GM12891 (cell line): ENCODE measurements around the gene RNF7.

Source experiments
- DNase-seq: peaks from one replicate; pipeline ENCODE4 v3.0.0; 2011; ENCODE audit warnings: low spot score; ENCODE audit not compliant: insufficient read length
- FAIRE-seq: peaks from 2 replicates; lab custom pipeline; 2011; peaks lifted over from hg19 to GRCh38; lab: Jason Lieb, UNC
- PAX5 ChIP-seq: IDR thresholded peaks from 2 replicates; pipeline ENCODE4 v1.6.1; 2011; ENCODE audit warnings: low read length, moderate library complexity, mild to moderate bottlenecking; ENCODE audit not compliant: insufficient read depth, severe bottlenecking
- POLR2A ChIP-seq: IDR thresholded peaks from 2 replicates; pipeline ENCODE4 v1.6.1; 2011; ENCODE audit warnings: low read depth, low read length, control low read depth
- POLR2AphosphoS5 ChIP-seq: IDR thresholded peaks from 2 replicates; pipeline ENCODE4 v1.6.1; 2011; ENCODE audit warnings: low read depth, low read length, control low read depth
- POU2F2 ChIP-seq: IDR thresholded peaks from 2 replicates; pipeline ENCODE4 v1.6.1; 2011; ENCODE audit warnings: low read depth, mild to moderate bottlenecking, control low read depth, low read length, moderate library complexity
- SPI1 ChIP-seq: IDR thresholded peaks from 2 replicates; pipeline ENCODE4 v1.6.1; 2011; ENCODE audit warnings: low read depth, low read length, control low read depth
- TAF1 ChIP-seq: IDR thresholded peaks from 2 replicates; pipeline ENCODE4 v1.6.1; 2011; ENCODE audit warnings: low read depth, low read length, control low read depth

RNF7 gene

GRCh38 chr3:141728355-141728892, 9.7 kb upstream of the RNF7 start:
- TF ChIP-seq POLR2A: no peak
- TF ChIP-seq POLR2AphosphoS5: no peak
- TF ChIP-seq TAF1: no peak
- TF ChIP-seq PAX5: no peak
- TF ChIP-seq SPI1: no peak
- TF ChIP-seq POU2F2: no peak
- no peak for FAIRE-seq
- no peak for DNase-seq

- DNase-seq: no peak
- FAIRE-seq: no peak
- TF ChIP-seq POLR2AphosphoS5 (no peak), POLR2A (no peak), POU2F2 (no peak)
Measured at GRCh38 chr3:141729240-141729639, 8.9 kb upstream of the RNF7 start.

- no peak for DNase-seq
- FAIRE-seq: no peak
- no peak for TF ChIP-seq POU2F2
- TF ChIP-seq PAX5: no peak
- TF ChIP-seq SPI1: no peak
- TF ChIP-seq POLR2AphosphoS5: no peak
- no peak for TF ChIP-seq TAF1
Measured at GRCh38 chr3:141735176-141735575, 2.9 kb upstream of the RNF7 start.

GRCh38 chr3:141735770-141736465, 2.2 kb upstream of the RNF7 start:
- no peak for TF ChIP-seq POU2F2
- no peak for TF ChIP-seq TAF1
- TF ChIP-seq POLR2A: no peak
- no peak for TF ChIP-seq SPI1
- TF ChIP-seq POLR2AphosphoS5: no peak
- no peak for TF ChIP-seq PAX5
- DNase-seq (no peak), FAIRE-seq (no peak)

- FAIRE-seq: no peak
- no peak for DNase-seq
- TF ChIP-seq TAF1 (no peak), PAX5 (no peak), POU2F2 (no peak), POLR2A (no peak), POLR2AphosphoS5 (no peak), SPI1 (no peak)
Measured at GRCh38 chr3:141737093-141737492, 1.0 kb upstream of the RNF7 start.

GRCh38 chr3:141737678-141738021, 448 bp upstream of the RNF7 start:
- DNase-seq: no peak

GRCh38 chr3:141738891-141739363, 829 bp downstream of the RNF7 start:
- DNase-seq: no peak
- FAIRE-seq: peak; percentile 86
- TF ChIP-seq POU2F2 (no peak), SPI1 (no peak), POLR2A (no peak), PAX5 (no peak), POLR2AphosphoS5 (no peak)

More at GRCh38 chr3:141737678-141738021, 448 bp upstream of the RNF7 start:
- FAIRE-seq: no peak
- no peak for TF ChIP-seq PAX5
- no peak for TF ChIP-seq TAF1

GRCh38 chr3:141739731-141740130, 1.6 kb downstream of the RNF7 start:
- DNase-seq (no peak), FAIRE-seq (no peak)

GRCh38 chr3:141740349-141740748, 2.3 kb downstream of the RNF7 start:
- DNase-seq (no peak), FAIRE-seq (no peak)
- no peak for TF ChIP-seq POLR2AphosphoS5
- TF ChIP-seq SPI1: no peak
- no peak for TF ChIP-seq PAX5
- no peak for TF ChIP-seq POLR2A
- no peak for TF ChIP-seq TAF1
- TF ChIP-seq POU2F2: no peak

More at GRCh38 chr3:141739731-141740130, 1.6 kb downstream of the RNF7 start:
- TF ChIP-seq TAF1 (no peak), POLR2A (no peak), POLR2AphosphoS5 (no peak), POU2F2 (no peak)

GRCh38 chr3:141743305-141743704, 5.2 kb downstream of the RNF7 start:
- no peak for FAIRE-seq
- DNase-seq: no peak
- TF ChIP-seq SPI1 (no peak), PAX5 (no peak), POU2F2 (no peak), POLR2AphosphoS5 (no peak), TAF1 (no peak), POLR2A (no peak)

- TF ChIP-seq POLR2A: no peak
- TF ChIP-seq TAF1: no peak
- TF ChIP-seq POU2F2: no peak
- TF ChIP-seq SPI1: no peak
- TF ChIP-seq POLR2AphosphoS5: no peak
- no peak for TF ChIP-seq PAX5
- peak; percentile 67 for FAIRE-seq
Measured at GRCh38 chr3:141746962-141747361, 8.9 kb downstream of the RNF7 start.

More at GRCh38 chr3:141746962-141747361, 8.9 kb downstream of the RNF7 start:
- no peak for DNase-seq
